ENCODE results near the gene EIF3F. TPM values are rescaled to one million over a fixed set of nuclear protein-coding genes. Genes with fewer than 3 reads are reported as not detected.

Gene EIF3F
- total RNA-seq, 1 experiment from 2014 or later, result 560 TPM

DNA sequence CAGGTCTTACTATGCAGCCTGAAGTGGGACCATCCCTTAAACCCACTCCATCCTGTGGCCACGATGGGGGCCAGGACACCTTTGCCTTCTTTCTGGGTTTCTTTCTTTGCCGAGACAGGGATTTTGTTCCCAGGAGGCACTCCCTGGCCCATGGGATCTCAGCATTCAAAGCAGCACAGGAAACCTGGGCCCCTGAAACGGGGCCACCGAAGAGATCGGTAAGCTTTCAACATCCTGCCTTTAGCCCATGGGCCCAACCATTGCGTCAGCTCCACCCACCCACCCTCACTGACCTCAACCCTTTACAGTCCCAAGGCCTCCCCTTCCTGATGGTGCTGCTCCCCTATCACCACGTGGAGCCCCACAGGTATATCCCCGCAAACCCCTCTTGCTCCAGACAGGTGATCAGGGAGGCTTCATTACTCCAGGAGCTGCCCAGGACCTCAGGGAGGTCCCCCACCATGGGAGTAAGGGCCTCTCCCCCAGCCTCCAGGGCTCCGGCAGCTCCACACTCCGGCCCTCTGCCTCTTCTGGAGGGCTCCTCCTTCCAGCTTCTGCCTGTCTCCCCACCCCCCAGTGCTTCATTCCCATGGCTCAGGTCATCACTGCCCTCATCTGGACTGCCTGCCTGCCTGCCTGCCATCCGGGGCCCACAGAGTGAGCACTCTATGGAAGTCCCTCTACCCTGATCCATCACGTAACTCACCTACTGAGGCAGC lies 51.8 kb downstream of the EIF3F start:
- DNase-seq (ENCODE audit: low read depth), result no peak

GRCh38 chr11:8039530-8040260 lies 52.6 kb downstream of the EIF3F start:
- DNase-seq (ENCODE audit: low read depth), result no peak

GRCh38 chr11:8040261-8040920 lies 53.3 kb downstream of the EIF3F start:
- DNase-seq (ENCODE audit: low read depth), result no peak

DNA sequence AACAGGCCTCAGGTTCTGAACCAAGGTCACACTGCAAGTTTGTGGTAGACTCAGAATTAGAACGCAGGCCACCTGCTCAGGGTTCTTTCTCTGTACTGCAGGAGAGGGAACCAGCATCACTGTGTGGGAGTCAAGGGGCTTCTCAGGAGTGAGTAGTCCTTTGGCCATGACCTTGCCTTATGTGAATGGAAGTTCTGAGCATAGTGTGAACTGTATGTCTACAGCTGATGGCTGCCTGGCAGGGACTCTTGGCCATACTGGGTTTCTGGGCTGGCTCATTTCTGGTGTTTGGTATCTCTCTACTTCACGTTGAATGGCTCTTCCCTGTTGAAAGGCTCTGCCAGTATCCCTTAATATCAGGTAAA lies 53.8 kb downstream of the EIF3F start:
- DNase-seq (ENCODE audit: low read depth), result no peak

DNA sequence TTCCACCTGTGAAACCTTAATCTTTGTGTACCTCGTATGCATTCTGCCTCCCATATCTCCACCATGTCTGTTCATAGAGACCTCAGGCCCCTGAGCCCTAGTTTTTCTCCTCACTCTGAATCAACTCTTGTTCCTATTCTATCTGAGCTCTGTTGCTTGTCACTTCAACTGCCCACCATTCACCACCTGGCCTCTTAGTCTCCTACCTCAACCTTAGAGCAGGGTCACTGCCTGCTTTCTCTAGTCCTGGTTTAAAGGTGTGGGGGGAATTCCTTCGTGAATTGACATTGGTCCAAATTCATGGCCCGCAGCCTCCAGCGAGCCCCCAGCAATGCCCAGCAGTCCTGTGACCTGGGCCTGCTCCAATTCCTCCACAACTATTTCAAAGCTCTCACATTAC lies 54.4 kb downstream of the EIF3F start:
- no peak for DNase-seq (ENCODE audit: low read depth)

- DNase-seq (ENCODE audit: low read depth), result no peak
These were observed 56.6 kb downstream of the EIF3F start for GRCh38 chr11:8043756-8044155.

DNA sequence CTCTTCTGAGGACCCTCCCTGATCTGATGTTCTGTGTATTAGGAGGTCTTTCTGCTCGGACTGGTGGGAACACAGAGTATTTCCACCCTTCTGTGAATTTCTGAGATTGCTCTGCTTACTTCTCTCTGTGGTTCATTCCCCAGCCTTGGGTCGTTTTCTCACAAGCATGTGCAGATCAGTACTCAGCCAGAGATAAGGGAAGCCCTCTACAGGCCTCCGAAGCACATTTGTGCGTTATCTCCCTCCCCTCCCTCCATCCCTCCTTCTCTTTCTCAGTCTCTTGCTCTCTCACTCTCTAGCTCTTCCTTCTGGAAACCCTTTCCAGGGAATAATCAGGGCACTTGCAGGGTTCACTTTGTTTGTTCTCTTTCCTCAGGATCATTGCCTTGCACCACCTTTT lies 58.7 kb downstream of the EIF3F start:
- DNase-seq (ENCODE audit: low read depth), result no peak

DNA sequence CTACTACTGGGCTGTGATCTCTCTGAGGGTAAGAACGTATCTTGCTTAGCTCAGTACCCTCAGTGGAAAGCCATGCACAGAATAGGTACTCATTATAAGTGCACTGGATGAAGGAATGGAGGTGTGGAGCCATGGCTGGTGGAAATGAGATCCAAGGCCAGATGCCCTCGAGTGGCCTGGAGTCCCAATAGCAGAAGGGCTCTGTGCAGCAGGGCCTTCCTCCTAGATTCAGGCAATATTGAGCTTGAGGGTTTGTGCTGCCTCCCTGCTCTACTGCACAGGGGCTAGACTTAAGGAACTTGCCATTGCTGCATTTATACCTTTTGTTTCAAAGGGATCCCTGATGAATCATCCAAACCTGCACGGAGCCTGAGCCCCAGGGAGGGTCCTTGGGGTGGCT lies 60.2 kb downstream of the EIF3F start:
- DNase-seq (ENCODE audit: low read depth), result no peak

DNA sequence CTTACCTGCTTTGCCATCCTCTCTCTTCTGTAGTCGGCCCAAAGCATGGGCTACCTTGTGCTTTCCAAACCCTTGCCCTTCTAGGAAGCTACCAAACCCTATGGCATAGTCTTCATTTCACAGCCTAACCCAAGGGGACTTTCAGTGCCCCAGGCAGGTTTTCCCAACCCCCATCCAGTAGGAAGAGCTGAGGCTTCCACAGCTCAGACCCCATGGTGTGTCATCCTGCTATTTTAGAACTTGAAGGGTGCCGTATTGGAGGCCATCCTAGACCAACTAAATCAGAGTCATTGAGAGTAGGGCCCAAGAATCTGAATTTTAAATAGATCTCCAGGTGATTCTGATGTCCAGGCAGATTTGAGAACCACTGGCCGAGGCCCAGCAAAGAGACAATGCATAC lies 61.9 kb downstream of the EIF3F start:
- DNase-seq (ENCODE audit: low read depth), result no peak

Small RNAs within 50 kb of the gene (small RNA-seq; reads per million reads assigned to genes)
- gene COX6CP5, result not detected

Other genes with a start within 250 kb of the EIF3F start
- not detected in 2 replicates for gene OR5P2, start 190.4 kb upstream of the EIF3F start, total RNA-seq (2014; rRNA removed; shearing (Covaris generic))
- not detected in 2 replicates for gene OR5P3, start 156.5 kb upstream of the EIF3F start, total RNA-seq (2014; rRNA removed; shearing (Covaris generic))
- gene OR10A6, start 56.1 kb upstream of the EIF3F start, total RNA-seq (2014; rRNA removed; shearing (Covaris generic)), result 0.02 TPM in 1 of 2 replicates, not detected in the other
- gene OR10A3, start 45.6 kb upstream of the EIF3F start, total RNA-seq (2014; rRNA removed; shearing (Covaris generic)), result not detected in 2 replicates
- 0.16 and 0.17 TPM in 2 replicates for gene NLRP10, start 21.9 kb upstream of the EIF3F start, total RNA-seq (2014; rRNA removed; shearing (Covaris generic))
- gene TUB, start 93.9 kb downstream of the EIF3F start, total RNA-seq (2014; rRNA removed; shearing (Covaris generic)), result 4.4 and 4.7 TPM in 2 replicates
- gene RIC3, start 181.7 kb downstream of the EIF3F start, total RNA-seq (2014; rRNA removed; shearing (Covaris generic)), result not detected in 2 replicates

Measured in HT1080 (cell line).